DND-41 (cell line): ENCODE results near the gene DACT3.

Source experiments
- EZH2 ChIP-seq: IDR thresholded peaks from 3 replicates; pipeline ENCODE4 v1.6.1; 2012; ENCODE audit warnings: borderline replicate concordance, low read depth, mild to moderate bottlenecking, moderate library complexity, low read length, inconsistent platforms; ENCODE audit not compliant: severe bottlenecking
- TF ChIP-seq, protein P1 (sequence below): IDR thresholded peaks from 2 replicates; pipeline ENCODE4 v1.5.1; 2012; ENCODE audit warnings: borderline replicate concordance, low read length, moderate library complexity, mild to moderate bottlenecking; ENCODE audit not compliant: poor library complexity, severe bottlenecking; ENCODE audit errors: extremely low read depth

DNA sequence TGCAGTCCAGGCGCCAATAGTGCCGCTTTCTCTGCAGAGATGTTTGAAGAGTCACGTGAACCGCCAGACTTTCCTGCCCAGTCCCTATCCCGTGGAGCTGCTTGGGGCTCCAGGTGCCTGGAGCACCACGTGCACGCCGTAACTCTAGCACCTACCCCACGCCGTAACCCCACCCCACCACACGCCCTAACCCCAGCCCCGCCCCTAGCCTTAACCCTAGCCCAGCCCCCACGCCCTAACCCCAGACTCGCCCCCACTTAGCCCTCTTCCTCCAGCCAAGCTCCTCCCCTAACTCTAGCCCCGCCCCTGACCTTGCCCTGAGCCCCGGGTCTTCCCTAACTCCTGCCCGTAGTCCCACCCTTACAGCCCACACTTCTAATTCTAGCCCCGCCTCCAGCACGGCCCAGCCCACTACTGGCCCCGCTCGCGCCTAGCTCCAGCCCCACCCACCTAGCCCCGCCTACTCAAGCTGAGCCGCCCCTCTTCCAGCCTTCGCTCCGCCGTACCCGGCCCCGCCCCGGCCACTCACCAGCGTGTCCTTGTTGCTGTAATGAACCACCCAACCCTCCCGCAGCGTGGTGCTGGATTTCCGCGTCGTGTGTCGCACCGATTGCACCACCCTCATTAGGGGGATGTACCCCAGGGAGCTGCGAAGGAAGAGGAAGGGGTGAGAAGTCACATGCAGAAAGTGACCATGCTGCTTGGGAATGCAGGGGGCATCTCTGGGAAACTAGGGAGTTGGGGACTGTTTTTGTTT lies 36.4 kb upstream of the DACT3 start:
- TF ChIP-seq EZH2, result no peak
- TF ChIP-seq, protein P1, sequence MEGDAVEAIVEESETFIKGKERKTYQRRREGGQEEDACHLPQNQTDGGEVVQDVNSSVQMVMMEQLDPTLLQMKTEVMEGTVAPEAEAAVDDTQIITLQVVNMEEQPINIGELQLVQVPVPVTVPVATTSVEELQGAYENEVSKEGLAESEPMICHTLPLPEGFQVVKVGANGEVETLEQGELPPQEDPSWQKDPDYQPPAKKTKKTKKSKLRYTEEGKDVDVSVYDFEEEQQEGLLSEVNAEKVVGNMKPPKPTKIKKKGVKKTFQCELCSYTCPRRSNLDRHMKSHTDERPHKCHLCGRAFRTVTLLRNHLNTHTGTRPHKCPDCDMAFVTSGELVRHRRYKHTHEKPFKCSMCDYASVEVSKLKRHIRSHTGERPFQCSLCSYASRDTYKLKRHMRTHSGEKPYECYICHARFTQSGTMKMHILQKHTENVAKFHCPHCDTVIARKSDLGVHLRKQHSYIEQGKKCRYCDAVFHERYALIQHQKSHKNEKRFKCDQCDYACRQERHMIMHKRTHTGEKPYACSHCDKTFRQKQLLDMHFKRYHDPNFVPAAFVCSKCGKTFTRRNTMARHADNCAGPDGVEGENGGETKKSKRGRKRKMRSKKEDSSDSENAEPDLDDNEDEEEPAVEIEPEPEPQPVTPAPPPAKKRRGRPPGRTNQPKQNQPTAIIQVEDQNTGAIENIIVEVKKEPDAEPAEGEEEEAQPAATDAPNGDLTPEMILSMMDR, result no peak
